GM12875 (cell line): ENCODE results near the gene OSER1.
"Not testable (repeated sequence)": the region's sequence is repeated elsewhere in the genome, so short reads cannot be mapped to it uniquely, and the experiment has no call there.

Experiments
- H3K4me3 ChIP-seq: one replicate; pipeline ENCODE4 v1.5.1; 2011; ENCODE audit warnings: low read depth, low read length, control low read depth
- TF ChIP-seq, protein P1 (sequence below): IDR thresholded peaks from 2 replicates; pipeline ENCODE4 v1.5.1; 2011; ENCODE audit warnings: low read depth, mild to moderate bottlenecking, control low read depth, inconsistent platforms, low read length, moderate library complexity, borderline replicate concordance; ENCODE audit not compliant: insufficient read depth

OSER1 gene

DNA sequence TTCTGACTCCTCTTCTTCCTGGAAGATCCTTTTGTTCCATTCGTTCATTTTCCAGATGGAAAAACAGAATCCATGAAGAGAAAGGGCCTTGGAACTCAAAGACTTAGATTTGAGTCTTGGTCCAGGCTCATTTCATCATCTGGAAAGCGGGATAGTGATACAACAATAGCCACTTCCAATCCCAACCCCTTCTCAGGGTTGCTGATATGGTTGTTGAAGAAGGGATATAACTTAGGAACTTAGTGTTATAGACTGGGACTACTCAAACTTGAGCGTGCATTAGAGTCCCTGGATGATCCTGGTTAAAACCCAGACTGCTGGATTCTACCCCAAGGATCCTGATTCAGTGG, 37.8 kb upstream of the OSER1 start:
- H3K4me3 ChIP-seq, result no peak overlapping the region
- TF ChIP-seq, protein P1, sequence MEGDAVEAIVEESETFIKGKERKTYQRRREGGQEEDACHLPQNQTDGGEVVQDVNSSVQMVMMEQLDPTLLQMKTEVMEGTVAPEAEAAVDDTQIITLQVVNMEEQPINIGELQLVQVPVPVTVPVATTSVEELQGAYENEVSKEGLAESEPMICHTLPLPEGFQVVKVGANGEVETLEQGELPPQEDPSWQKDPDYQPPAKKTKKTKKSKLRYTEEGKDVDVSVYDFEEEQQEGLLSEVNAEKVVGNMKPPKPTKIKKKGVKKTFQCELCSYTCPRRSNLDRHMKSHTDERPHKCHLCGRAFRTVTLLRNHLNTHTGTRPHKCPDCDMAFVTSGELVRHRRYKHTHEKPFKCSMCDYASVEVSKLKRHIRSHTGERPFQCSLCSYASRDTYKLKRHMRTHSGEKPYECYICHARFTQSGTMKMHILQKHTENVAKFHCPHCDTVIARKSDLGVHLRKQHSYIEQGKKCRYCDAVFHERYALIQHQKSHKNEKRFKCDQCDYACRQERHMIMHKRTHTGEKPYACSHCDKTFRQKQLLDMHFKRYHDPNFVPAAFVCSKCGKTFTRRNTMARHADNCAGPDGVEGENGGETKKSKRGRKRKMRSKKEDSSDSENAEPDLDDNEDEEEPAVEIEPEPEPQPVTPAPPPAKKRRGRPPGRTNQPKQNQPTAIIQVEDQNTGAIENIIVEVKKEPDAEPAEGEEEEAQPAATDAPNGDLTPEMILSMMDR, result no peak

DNA sequence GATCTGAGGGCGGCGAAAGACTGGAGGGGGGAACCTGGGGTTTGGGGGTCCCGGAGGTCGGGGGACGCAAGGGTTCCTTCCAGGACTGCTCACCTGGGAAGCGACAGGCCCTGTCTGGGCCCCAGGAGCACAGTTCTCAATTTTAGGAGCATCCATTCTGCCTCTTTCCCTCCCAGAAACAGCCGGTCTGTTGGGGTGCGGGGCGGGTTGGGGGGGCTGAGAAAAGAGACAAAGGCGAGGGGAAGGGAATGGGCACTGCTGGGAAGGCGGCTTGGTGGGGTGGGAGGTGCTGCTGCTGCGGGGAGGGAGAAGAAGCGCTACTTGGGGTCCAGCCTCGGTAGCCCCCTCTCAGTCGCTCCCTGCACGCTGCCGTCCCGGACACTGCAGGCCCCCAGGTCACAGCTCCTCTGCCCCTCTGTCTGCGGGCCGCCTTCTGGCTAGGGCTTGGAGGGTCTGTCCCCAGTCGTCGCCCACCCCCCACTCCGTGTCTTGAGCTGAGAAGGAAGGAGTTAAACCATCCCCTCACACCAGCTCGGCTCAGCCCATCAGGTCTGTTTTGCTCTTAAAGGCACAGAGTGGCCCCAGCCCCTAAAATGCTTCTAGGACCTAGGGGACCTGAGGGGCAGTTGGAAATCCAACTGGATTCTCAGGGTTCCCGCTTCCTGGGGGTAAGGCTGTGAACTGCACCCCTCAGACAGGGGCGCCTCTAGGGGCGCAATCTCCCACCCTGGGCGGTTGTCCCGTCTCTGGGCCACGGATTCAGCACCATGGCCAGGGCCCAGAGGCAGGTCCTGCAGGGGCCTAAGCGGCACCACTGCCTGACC, 37.2 kb upstream of the OSER1 start:
- H3K4me3 ChIP-seq, result no peak overlapping the region
- TF ChIP-seq, protein P1, result peak; percentile 41; the same call in 1 of the 2 replicates

DNA sequence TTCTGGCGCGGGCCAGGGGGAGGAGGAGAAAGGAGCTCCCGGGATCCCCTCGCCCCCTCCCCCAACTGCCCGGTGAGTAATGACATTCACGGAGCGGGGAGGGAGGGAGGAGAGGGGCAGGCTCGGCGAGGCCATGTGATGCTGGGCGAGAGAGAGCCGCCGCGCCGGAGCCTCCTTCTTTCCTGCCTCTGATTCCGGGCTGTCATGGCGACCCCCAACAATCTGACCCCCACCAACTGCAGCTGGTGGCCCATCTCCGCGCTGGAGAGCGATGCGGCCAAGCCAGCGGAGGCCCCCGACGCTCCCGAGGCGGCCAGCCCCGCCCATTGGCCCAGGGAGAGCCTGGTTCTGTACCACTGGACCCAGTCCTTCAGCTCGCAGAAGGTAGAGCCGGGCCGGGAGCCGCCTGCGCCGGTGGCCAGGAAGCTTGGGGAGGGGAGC, 36.6 kb upstream of the OSER1 start, which contains the start of gene GDAP1L1:
GDAP1L1 (plus strand) TSS at position 178 of the 441 bp plus-strand sequence; CDS start at position 205, 27 bp downstream.
- TF ChIP-seq, protein P1, result no peak
- H3K4me3 ChIP-seq, result no peak within 1 kb of the TSS

DNA sequence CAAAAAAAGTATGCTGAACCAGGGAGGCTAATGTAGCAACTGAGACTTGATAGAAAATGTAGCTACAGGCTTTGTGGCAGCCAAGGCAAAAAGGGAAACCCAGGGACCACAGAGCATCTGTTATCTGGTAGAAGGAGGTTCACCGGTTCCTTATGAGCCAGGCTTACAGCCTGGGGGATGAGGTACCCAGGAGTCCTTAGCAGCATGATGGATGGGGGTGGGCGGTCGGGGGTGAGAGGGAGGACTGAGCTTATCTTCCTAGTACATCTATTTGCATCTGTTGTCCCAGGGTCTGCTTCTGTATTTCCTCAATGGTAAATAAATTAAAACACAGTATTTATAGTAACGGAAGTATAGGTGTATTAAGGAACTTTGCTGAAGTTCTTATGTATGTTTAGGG, 35.4 kb upstream of the OSER1 start:
- TF ChIP-seq, protein P1, result no peak

DNA sequence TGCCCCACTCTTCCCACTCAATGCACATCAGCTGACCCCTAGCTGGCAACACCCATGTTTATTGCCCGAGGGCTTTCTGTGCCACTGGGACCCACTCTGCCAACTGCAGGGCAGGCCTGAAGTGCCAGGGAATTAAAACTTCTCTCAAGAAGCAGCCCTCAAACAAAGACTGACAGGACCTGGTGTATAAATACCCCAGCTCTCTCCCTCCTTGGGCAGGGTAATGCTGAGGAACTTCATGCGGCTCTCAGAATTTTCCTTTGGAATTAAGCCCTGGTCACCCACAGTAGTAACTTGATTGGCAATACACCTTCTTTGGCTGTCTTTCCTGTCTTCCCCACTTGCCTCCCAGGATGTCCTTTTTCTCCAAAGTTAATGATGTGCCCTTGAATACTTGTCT, 31.2 kb upstream of the OSER1 start:
- TF ChIP-seq, protein P1, result no peak

More for the DNA sequence above, 35.4 kb upstream of the OSER1 start:
- no peak overlapping the region for H3K4me3 ChIP-seq

DNA sequence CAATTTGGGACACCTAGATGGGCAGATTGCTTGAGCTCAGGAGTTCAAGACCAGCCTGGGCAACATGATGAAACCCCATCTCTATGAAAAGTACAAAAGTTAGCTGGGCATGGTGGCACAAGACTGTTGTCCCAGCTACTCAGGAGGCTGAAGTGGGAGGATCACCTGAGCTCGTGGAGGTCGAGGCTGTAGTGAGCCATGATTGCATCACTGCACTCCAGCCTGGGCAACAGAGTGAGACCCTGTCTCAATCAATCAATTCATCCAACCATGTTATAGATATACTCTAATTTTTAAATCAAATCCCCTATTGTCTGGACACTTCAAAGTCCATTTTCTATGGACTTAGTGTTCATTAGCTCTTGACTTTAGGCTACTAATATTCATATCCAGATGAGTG, 26.3 kb upstream of the OSER1 start:
- not testable (repeated sequence) for H3K4me3 ChIP-seq

More for the DNA sequence above, 31.2 kb upstream of the OSER1 start:
- no peak overlapping the region for H3K4me3 ChIP-seq

DNA sequence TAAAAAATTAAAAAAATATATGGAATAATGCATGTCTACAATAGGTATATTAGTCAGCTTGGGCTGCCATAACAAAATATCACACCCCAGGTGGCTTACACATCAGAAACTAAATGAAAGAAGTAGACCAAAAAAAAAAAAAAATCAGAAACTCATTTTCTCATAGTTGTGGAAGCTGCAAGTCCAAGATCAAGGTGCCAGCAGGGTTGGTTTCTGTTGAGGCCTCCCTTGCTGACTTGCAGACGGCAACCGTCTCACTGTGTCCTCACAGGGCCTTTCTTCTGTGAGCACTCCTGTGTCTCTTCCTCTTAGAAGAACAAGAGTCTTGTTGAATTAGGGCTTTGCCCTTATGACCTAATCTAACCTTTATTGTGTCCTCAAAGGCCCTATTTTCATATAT, 25.1 kb upstream of the OSER1 start:
- TF ChIP-seq, protein P1, result no peak
- no peak overlapping the region for H3K4me3 ChIP-seq
